Glutamatergic neuron (in vitro differentiated cells): ENCODE results near the gene ZBTB7C. TPM values are rescaled to one million over a fixed set of nuclear protein-coding genes. Genes with fewer than 3 reads are reported as not detected.

ENCODE experiments used
- DNase-seq: peaks from one replicate; pipeline ENCODE4 v3.0.0; 2022
- H3K27ac Mint-ChIP-seq: one replicate; pipeline ENCODE4 v1.8.0; 2020; ENCODE audit warnings: mild to moderate bottlenecking, mixed read lengths, inconsistent platforms; ENCODE audit not compliant: unreplicated experiment
- H3K27me3 Mint-ChIP-seq: one replicate; pipeline ENCODE4 v1.8.0; 2020; ENCODE audit warnings: mild to moderate bottlenecking, moderate library complexity, mixed read lengths, inconsistent platforms; ENCODE audit not compliant: unreplicated experiment
- H3K36me3 Mint-ChIP-seq: one replicate; pipeline ENCODE4 v1.8.0; 2020; ENCODE audit warnings: mild to moderate bottlenecking, mixed read lengths, inconsistent platforms; ENCODE audit not compliant: unreplicated experiment
- H3K4me1 Mint-ChIP-seq: one replicate; pipeline ENCODE4 v1.8.0; 2020; ENCODE audit warnings: mild to moderate bottlenecking, low read depth, mixed read lengths, inconsistent platforms; ENCODE audit not compliant: unreplicated experiment
- H3K4me3 Mint-ChIP-seq: one replicate; pipeline ENCODE4 v1.8.0; 2020; ENCODE audit warnings: mild to moderate bottlenecking, mixed read lengths, inconsistent platforms; ENCODE audit not compliant: unreplicated experiment
- H3K9me3 Mint-ChIP-seq: one replicate; pipeline ENCODE4 v1.8.0; 2020; ENCODE audit warnings: mild to moderate bottlenecking, moderate library complexity, mixed read lengths, inconsistent platforms; ENCODE audit not compliant: unreplicated experiment
- total RNA-seq: library from RNA; stranded (reverse); fragmentation: NEBNext Ultra II Directional; extraction: Animal tissue kit (Norgen Biotek cat#: 25700); gene quantifications from one replicate; pipeline ENCODE4 v1.2.1, GENCODE V29; 2021; ENCODE audit not compliant: unreplicated experiment
- TF ChIP-seq, protein P1 (sequence below): fragments of 200-600 bp; sonication (generic); IDR thresholded peaks from one replicate; pipeline ENCODE4 v1.5.0; 2021; ENCODE audit not compliant: partially characterized antibody, unreplicated experiment

The ZBTB7C gene
- total RNA-seq, 1 donor from 2014 or later, result 10.6 TPM

DNA sequence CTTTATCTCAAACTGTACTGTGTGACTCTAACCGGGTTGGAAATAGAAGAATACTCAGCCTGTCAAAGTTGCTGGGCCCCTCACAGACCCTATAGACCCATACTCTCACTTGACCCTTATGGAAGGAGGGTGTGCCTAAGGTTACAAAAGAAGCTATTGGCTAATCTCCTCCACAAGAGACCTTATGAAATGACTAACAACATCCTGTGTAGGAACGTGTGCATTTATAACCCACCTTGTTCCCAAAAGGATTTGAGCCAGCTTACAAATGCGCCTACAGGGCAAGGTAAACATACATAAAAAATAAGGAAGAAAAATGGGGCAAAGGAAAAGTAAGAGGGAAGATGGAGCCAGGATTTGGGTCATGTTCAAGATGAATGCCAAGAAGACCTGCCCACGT is 253.3 kb downstream of the ZBTB7C start:
- H3K4me1 Mint-ChIP-seq, result peaks cover 6% of the 10 kb centered on the region
- no peak for DNase-seq
- peaks cover 2% of the 10 kb centered on the region for H3K27me3 Mint-ChIP-seq
- TF ChIP-seq, protein P1, sequence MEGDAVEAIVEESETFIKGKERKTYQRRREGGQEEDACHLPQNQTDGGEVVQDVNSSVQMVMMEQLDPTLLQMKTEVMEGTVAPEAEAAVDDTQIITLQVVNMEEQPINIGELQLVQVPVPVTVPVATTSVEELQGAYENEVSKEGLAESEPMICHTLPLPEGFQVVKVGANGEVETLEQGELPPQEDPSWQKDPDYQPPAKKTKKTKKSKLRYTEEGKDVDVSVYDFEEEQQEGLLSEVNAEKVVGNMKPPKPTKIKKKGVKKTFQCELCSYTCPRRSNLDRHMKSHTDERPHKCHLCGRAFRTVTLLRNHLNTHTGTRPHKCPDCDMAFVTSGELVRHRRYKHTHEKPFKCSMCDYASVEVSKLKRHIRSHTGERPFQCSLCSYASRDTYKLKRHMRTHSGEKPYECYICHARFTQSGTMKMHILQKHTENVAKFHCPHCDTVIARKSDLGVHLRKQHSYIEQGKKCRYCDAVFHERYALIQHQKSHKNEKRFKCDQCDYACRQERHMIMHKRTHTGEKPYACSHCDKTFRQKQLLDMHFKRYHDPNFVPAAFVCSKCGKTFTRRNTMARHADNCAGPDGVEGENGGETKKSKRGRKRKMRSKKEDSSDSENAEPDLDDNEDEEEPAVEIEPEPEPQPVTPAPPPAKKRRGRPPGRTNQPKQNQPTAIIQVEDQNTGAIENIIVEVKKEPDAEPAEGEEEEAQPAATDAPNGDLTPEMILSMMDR, result no peak
- H3K27ac Mint-ChIP-seq, result no peak overlapping the region
- peaks cover 2% of the 10 kb centered on the region for H3K9me3 Mint-ChIP-seq
- no peak overlapping the region for H3K4me3 Mint-ChIP-seq
- no peaks in the 10 kb centered on the region for H3K36me3 Mint-ChIP-seq

DNA sequence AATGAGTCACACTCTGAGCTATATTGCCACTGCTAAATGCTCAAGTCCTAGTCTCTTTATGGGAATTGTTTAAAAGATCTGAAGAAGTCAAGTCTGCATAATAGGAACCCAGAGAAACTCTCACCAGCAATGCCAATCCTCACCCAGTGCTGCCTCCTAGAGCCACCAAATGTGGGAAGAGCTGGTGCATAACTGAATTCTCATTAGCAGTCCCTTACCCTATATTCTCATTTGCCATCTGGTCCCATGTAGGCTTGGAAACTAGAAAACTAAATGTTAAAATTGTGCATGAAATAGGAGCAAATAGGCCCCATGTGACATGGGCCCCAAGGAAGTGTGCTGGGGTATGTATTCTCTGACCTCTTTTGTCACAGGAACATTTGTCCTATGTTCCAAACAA is 254.4 kb downstream of the ZBTB7C start:
- TF ChIP-seq, protein P1, result no peak
- peaks cover 2% of the 10 kb centered on the region for H3K9me3 Mint-ChIP-seq
- peaks cover 3% of the 10 kb centered on the region for H3K4me1 Mint-ChIP-seq
- no peak overlapping the region for H3K27ac Mint-ChIP-seq
- no peak for DNase-seq
- H3K4me3 Mint-ChIP-seq, result no peak overlapping the region
- H3K27me3 Mint-ChIP-seq, result peaks cover 2% of the 10 kb centered on the region
- H3K36me3 Mint-ChIP-seq, result no peaks in the 10 kb centered on the region

DNA sequence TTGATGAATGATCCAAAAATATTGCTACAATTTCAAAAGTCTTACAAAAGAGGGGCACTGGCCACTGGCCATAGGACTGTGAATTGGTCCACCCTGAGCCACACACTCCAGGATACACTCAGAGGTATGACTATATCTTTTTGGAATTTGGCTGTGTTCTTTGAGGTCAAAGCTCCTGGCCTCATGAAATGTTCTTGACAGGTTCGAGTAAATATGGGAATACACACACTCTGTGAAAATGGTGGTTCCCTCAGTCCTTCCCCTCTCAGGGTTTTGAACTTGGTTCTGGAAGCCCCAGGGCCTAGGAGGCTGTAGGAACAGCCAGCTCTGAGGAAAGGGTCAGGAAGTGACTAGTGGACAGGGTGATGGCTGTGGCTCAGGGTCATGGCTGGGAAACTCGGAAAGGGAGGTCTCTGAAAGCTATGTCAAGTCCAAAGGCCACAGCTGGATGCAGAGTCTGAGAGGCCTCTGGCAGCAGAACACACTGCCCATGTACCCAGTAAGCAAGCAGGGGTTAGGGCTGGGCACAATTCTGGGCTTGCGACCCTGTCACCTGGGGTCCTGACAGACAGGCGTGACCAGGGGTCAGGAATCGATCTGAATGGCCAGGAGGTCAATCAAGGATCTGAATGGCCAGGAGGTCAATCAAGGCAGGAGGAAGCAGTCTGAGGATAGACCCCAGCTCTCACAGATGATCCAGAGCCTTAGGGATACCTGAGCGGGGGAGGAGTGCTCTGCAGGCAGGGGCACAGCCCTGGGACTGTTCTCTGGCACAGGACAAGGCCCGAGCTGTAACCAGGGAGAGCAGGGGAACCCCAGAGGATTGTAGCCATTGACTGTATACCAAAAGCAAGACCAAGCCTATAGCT is 255.3 kb downstream of the ZBTB7C start:
- TF ChIP-seq, protein P1, result no peak
- H3K4me1 Mint-ChIP-seq, result peaks cover 3% of the 10 kb centered on the region
- peaks cover 2% of the 10 kb centered on the region for H3K27me3 Mint-ChIP-seq
- peaks cover 4% of the 10 kb centered on the region for H3K9me3 Mint-ChIP-seq
- H3K4me3 Mint-ChIP-seq, result no peak overlapping the region
- DNase-seq, result no peak
- H3K27ac Mint-ChIP-seq, result no peak overlapping the region
- no peaks in the 10 kb centered on the region for H3K36me3 Mint-ChIP-seq

DNA sequence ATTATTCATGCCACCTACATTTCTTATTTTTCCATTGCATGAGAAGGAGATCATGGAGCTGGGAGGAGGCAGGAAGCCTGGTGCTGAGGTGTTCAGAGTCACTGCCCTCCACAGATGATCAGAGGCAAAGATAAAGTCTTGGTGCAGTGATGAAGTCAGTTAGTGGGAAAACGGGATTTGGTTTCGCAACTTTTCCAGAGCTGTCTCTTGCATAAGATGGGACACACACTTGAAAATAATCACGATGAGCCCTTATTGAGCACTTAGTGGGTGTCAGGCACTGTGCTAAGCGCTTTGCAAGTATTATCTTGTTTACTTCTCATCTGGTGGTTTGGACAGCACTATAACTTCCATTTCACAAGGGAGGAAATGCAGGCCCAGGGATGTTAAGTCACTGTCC is 256.6 kb downstream of the ZBTB7C start:
- Mint-ChIP-seq H3K4me1 (peaks cover 3% of the 10 kb centered on the region), H3K4me3 (no peak overlapping the region), H3K36me3 (no peaks in the 10 kb centered on the region), H3K9me3 (peaks cover 5% of the 10 kb centered on the region), H3K27ac (no peak overlapping the region), H3K27me3 (peaks cover 2% of the 10 kb centered on the region)
- no peak for DNase-seq
- TF ChIP-seq, protein P1, result no peak

DNA sequence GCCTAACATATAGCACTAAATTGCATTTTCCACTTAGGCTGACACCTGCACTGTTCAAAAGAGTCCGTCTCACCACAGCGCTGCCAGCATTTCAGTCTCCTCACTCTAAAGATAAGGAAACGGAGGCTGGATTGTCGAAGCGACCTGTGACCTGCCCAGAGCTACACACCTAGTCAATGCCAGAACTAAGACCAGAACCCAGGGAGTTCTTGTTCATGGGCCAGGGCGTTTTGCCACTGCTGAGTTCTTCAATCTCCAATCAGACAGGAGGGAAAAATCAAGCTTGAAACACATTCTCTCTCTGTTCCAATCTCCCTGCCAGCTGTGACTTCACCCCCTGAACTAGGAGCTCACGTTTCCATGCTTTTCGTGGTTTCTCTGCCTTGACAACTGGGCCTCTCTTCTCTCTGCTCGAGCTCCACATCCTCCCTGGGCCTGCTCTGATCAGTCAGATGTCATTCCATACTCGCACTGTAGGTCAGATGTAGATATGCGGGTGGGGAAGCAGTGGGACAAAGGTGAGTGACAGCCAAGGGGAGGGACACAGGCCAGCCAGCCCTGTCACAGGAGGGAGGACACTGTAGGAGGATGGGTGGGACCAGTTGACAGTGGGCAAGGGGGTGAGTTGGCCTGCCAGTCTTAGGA is 257.6 kb downstream of the ZBTB7C start:
- Mint-ChIP-seq H3K4me1 (peaks cover 3% of the 10 kb centered on the region), H3K9me3 (peaks cover 5% of the 10 kb centered on the region), H3K4me3 (no peak overlapping the region), H3K27ac (no peak overlapping the region), H3K36me3 (no peaks in the 10 kb centered on the region), H3K27me3 (peaks cover 2% of the 10 kb centered on the region)
- TF ChIP-seq, protein P1, result no peak
- no peak for DNase-seq
